ENCODE measurements around the gene RSPO3.

The RSPO3 gene

GRCh38 chr6:127114214-127114760 lies 4.2 kb upstream of the RSPO3 start:
- Histone ChIP-seq H3K27ac (ENCODE audit: low read depth, low read length) (no peak overlapping the region), H3K9ac (ENCODE audit: low read depth, low read length) (no peak overlapping the region), H3K4me3 (ENCODE audit: low read length) (no peak overlapping the region), H3K9me3 (ENCODE audit: insufficient read depth, low read depth, low read length) (no peaks in the 10 kb centered on the region), H3K4me1 (ENCODE audit: insufficient read depth, low read length) (no peaks in the 10 kb centered on the region), H3K27me3 (ENCODE audit: insufficient read depth, low read length) (peaks cover 51% of the 10 kb centered on the region), H3K36me3 (ENCODE audit: insufficient read depth, low read length) (no peaks in the 10 kb centered on the region)
- 86% methylated on average over 1 of the region's 1 CpG for WGBS

DNA sequence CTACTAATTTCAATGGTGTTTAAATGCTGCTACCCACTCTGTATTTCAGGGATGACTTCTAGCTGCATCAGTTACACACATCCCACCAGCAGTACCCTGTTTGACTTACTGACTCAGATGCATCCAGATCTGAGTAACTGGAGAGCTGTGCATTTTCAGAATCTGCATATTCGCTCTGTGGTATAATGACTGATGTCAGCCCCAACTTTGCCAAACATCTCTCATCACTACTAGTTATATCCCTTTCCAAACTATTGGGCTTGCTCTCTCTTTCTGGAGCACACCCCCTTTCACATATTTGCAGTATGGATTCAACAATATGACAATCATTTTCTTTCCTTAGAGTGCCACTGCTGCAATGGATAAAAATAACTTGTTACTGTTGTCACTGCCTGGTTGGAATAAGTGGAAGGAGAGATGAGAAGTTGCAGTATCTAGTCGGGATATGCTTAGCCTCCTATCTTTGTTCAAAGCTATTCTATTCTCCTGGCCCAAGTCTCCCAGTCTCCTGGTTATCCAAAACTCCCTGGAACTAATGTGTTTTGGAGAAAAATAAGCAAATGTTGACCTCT lies 3.3 kb upstream of the RSPO3 start:
- H3K4me3 ChIP-seq (ENCODE audit: low read length): no peak overlapping the region
- WGBS: 92% methylated on average over 2 of the region's 2 CpGs
- H3K27me3 ChIP-seq (ENCODE audit: insufficient read depth, low read length): peaks cover 59% of the 10 kb centered on the region
- H3K36me3 ChIP-seq (ENCODE audit: insufficient read depth, low read length): no peaks in the 10 kb centered on the region
- H3K27ac ChIP-seq (ENCODE audit: low read depth, low read length): no peak overlapping the region
- no peaks in the 10 kb centered on the region for H3K4me1 ChIP-seq (ENCODE audit: insufficient read depth, low read length)
- H3K9me3 ChIP-seq (ENCODE audit: insufficient read depth, low read depth, low read length): no peaks in the 10 kb centered on the region
- no peak overlapping the region for H3K9ac ChIP-seq (ENCODE audit: low read depth, low read length)

DNA sequence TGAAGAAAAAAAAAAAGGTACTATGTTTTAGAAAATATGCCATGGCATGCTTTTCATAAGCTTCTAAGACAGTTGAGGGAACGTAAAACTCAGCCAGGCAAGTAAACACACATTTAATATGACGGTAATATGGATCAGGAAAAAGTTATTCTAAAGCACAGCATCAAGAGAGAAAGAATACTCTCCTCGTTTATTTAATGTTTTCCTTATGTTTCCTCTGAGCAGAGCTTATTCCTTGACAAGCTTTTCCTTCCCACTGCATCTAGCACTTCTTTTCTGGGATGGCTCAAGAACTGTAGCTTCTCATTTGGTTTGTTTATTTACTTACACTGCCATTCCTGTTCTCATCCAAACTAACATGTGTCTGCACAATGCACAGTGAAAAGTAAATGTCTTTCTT lies 2.7 kb upstream of the RSPO3 start:
- no peak overlapping the region for H3K9ac ChIP-seq (ENCODE audit: low read depth, low read length)
- H3K27ac ChIP-seq (ENCODE audit: low read depth, low read length): no peak overlapping the region
- WGBS: 91% methylated on average over 3 of the region's 3 CpGs
- no peaks in the 10 kb centered on the region for H3K9me3 ChIP-seq (ENCODE audit: insufficient read depth, low read depth, low read length)
- H3K27me3 ChIP-seq (ENCODE audit: insufficient read depth, low read length): peaks cover 65% of the 10 kb centered on the region
- no peak overlapping the region for H3K4me3 ChIP-seq (ENCODE audit: low read length)
- peaks cover 4% of the 10 kb centered on the region for H3K4me1 ChIP-seq (ENCODE audit: insufficient read depth, low read length)
- H3K36me3 ChIP-seq (ENCODE audit: insufficient read depth, low read length): no peaks in the 10 kb centered on the region

GRCh38 chr6:127117979-127118297 lies 533 bp upstream of the RSPO3 start:
- WGBS: 1% methylated on average over 19 of the region's 19 CpGs
- H3K36me3 ChIP-seq (ENCODE audit: insufficient read depth, low read length): no peaks in the 10 kb centered on the region
- H3K27ac ChIP-seq (ENCODE audit: low read depth, low read length): no peak overlapping the region
- H3K27me3 ChIP-seq (ENCODE audit: insufficient read depth, low read length): peaks cover 84% of the 10 kb centered on the region
- peaks cover 6% of the 10 kb centered on the region for H3K4me1 ChIP-seq (ENCODE audit: insufficient read depth, low read length)
- H3K4me3 ChIP-seq (ENCODE audit: low read length): peak overlapping the region; percentile 61
- no peaks in the 10 kb centered on the region for H3K9me3 ChIP-seq (ENCODE audit: insufficient read depth, low read depth, low read length)
- no peak overlapping the region for H3K9ac ChIP-seq (ENCODE audit: low read depth, low read length)

GRCh38 chr6:127119102-127120022 lies 891 bp downstream of the RSPO3 start:
- Histone ChIP-seq H3K27me3 (ENCODE audit: insufficient read depth, low read length) (peaks cover 86% of the 10 kb centered on the region), H3K4me1 (ENCODE audit: insufficient read depth, low read length) (peaks cover 6% of the 10 kb centered on the region), H3K9ac (ENCODE audit: low read depth, low read length) (no peak overlapping the region), H3K36me3 (ENCODE audit: insufficient read depth, low read length) (no peaks in the 10 kb centered on the region), H3K4me3 (ENCODE audit: low read length) (peak overlapping the region; percentile 61), H3K9me3 (ENCODE audit: insufficient read depth, low read depth, low read length) (no peaks in the 10 kb centered on the region), H3K27ac (ENCODE audit: low read depth, low read length) (no peak overlapping the region)
- under 1% methylated on average over 81 of the region's 82 CpGs for whole genome bisulfite sequencing

- WGBS: 2% methylated on average over 37 of the region's 37 CpGs
- Histone ChIP-seq H3K27me3 (ENCODE audit: insufficient read depth, low read length) (peaks cover 78% of the 10 kb centered on the region), H3K27ac (ENCODE audit: low read depth, low read length) (no peak overlapping the region), H3K36me3 (ENCODE audit: insufficient read depth, low read length) (no peaks in the 10 kb centered on the region), H3K4me1 (ENCODE audit: insufficient read depth, low read length) (peaks cover 6% of the 10 kb centered on the region), H3K4me3 (ENCODE audit: low read length) (peak overlapping the region; percentile 61), H3K9me3 (ENCODE audit: insufficient read depth, low read depth, low read length) (no peaks in the 10 kb centered on the region), H3K9ac (ENCODE audit: low read depth, low read length) (no peak overlapping the region)
These were observed 1.7 kb downstream of the RSPO3 start for GRCh38 chr6:127120023-127120786.

DNA sequence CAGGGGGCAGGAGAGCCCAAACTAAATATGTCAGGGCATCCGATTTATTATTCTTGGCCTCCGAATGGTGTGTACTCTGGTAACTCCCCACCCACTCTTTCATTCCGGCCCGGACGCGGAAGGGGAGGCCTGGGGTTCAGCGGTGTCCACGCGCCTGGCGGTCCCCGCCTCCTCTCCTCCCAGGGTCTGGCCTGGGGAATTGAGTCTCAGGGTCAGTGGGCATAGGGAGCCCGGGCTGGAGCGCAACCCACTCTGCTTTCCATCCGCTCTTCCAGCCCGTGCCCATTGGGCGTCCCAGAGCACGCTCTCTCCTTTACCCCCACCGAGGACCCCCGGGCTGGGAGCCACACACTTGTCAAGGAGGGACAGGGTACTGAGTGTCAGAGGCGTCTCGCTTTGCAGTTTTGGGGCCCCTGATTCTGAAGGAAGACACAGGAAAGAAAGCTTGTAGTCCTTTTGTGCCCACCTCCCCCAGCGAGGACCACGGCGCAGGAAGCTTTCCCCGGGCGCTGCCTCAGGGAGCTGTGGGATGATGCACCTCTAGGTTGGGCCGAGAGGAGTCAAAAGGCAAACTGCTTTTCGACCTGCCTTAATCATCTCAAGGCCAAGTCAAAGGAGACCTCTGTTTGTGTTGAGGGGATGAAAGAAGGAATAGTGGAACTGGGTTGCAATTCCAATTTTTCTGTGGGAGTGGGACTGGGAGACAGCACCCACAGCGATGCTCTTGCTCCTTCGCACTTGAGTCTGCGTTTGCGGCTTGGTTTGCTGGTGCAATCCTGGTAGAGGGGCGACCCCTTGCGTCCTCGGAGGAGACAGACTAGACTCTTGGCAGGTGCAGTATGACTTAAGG lies 2.5 kb downstream of the RSPO3 start:
- no peaks in the 10 kb centered on the region for H3K36me3 ChIP-seq (ENCODE audit: insufficient read depth, low read length)
- peaks cover 6% of the 10 kb centered on the region for H3K4me1 ChIP-seq (ENCODE audit: insufficient read depth, low read length)
- no peak overlapping the region for H3K27ac ChIP-seq (ENCODE audit: low read depth, low read length)
- H3K27me3 ChIP-seq (ENCODE audit: insufficient read depth, low read length): peaks cover 70% of the 10 kb centered on the region
- H3K9ac ChIP-seq (ENCODE audit: low read depth, low read length): no peak overlapping the region
- H3K4me3 ChIP-seq (ENCODE audit: low read length): peak overlapping the region; percentile 61
- WGBS: 6% methylated on average over 35 of the region's 35 CpGs
- H3K9me3 ChIP-seq (ENCODE audit: insufficient read depth, low read depth, low read length): no peaks in the 10 kb centered on the region

DNA sequence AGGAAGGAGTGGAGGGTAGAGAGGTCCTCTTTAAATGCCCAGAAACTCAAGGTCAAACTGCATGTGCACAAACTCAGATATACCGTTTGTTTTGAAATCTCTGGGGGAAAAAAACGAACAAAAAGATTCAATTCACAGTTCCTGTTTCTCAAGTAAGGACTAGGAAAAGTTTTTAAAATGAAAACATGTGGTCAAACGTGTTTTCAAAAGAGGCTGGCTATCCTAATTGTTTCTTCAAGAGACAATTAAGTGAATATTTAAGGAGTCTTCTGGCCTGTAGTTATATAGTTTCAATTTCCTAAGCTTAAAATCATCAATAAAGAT lies 3.1 kb downstream of the RSPO3 start:
- H3K27me3 ChIP-seq (ENCODE audit: insufficient read depth, low read length): peaks cover 64% of the 10 kb centered on the region
- H3K27ac ChIP-seq (ENCODE audit: low read depth, low read length): no peak overlapping the region
- 14% methylated on average over 3 of the region's 3 CpGs for WGBS
- H3K4me1 ChIP-seq (ENCODE audit: insufficient read depth, low read length): peaks cover 6% of the 10 kb centered on the region
- H3K9me3 ChIP-seq (ENCODE audit: insufficient read depth, low read depth, low read length): no peaks in the 10 kb centered on the region
- H3K9ac ChIP-seq (ENCODE audit: low read depth, low read length): no peak overlapping the region
- H3K36me3 ChIP-seq (ENCODE audit: insufficient read depth, low read length): no peaks in the 10 kb centered on the region
- no peak overlapping the region for H3K4me3 ChIP-seq (ENCODE audit: low read length)

DNA sequence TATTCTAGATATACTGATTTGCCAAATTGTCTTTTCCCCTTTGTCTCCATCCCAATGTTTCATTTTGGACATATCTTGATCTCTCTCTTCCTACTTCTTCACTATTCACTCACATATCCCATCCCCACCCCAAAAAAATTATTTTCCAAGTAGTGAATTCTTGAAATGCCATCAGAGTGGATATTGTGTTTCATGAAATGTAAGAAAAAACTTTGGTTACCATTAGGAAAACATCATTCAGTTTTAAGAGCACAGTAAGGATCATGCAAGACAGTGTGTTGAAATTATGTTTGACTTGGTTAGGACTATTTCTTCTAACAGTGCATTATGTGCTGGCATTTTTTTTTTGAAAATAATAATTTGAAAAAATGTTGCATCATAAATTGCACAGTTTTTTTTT lies 5.7 kb downstream of the RSPO3 start:
- H3K27ac ChIP-seq (ENCODE audit: low read depth, low read length): no peak overlapping the region
- peaks cover 40% of the 10 kb centered on the region for H3K27me3 ChIP-seq (ENCODE audit: insufficient read depth, low read length)
- H3K36me3 ChIP-seq (ENCODE audit: insufficient read depth, low read length): no peaks in the 10 kb centered on the region
- H3K4me1 ChIP-seq (ENCODE audit: insufficient read depth, low read length): peaks cover 6% of the 10 kb centered on the region
- H3K9ac ChIP-seq (ENCODE audit: low read depth, low read length): no peak overlapping the region
- no peak overlapping the region for H3K4me3 ChIP-seq (ENCODE audit: low read length)
- H3K9me3 ChIP-seq (ENCODE audit: insufficient read depth, low read depth, low read length): no peaks in the 10 kb centered on the region

GRCh38 chr6:127124680-127125079 lies 6.2 kb downstream of the RSPO3 start:
- peaks cover 6% of the 10 kb centered on the region for H3K4me1 ChIP-seq (ENCODE audit: insufficient read depth, low read length)
- H3K27ac ChIP-seq (ENCODE audit: low read depth, low read length): no peak overlapping the region
- no peak overlapping the region for H3K9ac ChIP-seq (ENCODE audit: low read depth, low read length)
- no peak overlapping the region for H3K4me3 ChIP-seq (ENCODE audit: low read length)
- no peaks in the 10 kb centered on the region for H3K36me3 ChIP-seq (ENCODE audit: insufficient read depth, low read length)
- no peaks in the 10 kb centered on the region for H3K9me3 ChIP-seq (ENCODE audit: insufficient read depth, low read depth, low read length)
- H3K27me3 ChIP-seq (ENCODE audit: insufficient read depth, low read length): peaks cover 35% of the 10 kb centered on the region

All from HUES64 (cell line).